Measurements from ENCODE around the gene P2RX7.

The P2RX7 gene

GRCh38 chr12:121190523-121191031 is 57.9 kb downstream of the P2RX7 start:
- ATAC-seq = peak; percentile 84
- TF ChIP-seq PATZ1 (CRISPR knock-in tag; IDR thresholded peaks at IDR 0.05; ENCODE audit: borderline replicate concordance) (no peak), ZFP30 (CRISPR knock-in tag; IDR thresholded peaks at IDR 0.05) (no peak), SNAI2 (CRISPR knock-in tag; IDR thresholded peaks at IDR 0.05) (no peak), CSRNP3 (CRISPR knock-in tag; IDR thresholded peaks at IDR 0.05) (no peak), ZNF70 (CRISPR knock-in tag; IDR thresholded peaks at IDR 0.05) (no peak)

DNA sequence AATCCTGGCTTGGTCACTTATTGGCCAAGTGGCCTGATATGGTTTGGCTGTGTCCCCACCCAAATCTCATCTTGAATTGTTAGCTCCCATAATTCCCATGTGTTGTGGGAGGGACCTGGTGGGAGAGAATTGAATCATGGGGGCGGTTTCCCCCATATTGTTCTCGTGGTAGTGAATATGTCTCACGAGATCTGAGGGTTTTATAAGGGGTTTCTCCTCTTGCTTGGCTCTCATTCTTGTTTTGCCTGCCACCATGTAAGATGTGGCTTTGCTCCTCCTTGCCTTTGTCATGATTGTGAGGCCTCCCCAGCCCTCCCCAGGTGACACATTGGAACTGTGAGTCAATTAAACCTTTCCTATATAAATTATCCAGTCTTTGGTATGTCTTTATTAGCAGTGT is 58.5 kb downstream of the P2RX7 start:
- no peak for ATAC-seq
- TF ChIP-seq TOX (CRISPR knock-in tag; IDR thresholded peaks at IDR 0.05; ENCODE audit: borderline replicate concordance) (no peak), ZFP3 (CRISPR knock-in tag; IDR thresholded peaks at IDR 0.05) (no peak), SNAI2 (CRISPR knock-in tag; IDR thresholded peaks at IDR 0.05) (no peak), RARB (CRISPR knock-in tag; IDR thresholded peaks at IDR 0.05) (no peak), ZC3H10 (CRISPR knock-in tag; IDR thresholded peaks at IDR 0.05) (no peak), ARNTL (CRISPR knock-in tag; IDR thresholded peaks at IDR 0.05; ENCODE audit: borderline replicate concordance, low read depth) (no peak), ESRRG (CRISPR knock-in tag; IDR thresholded peaks at IDR 0.05) (no peak), CREB5 (CRISPR knock-in tag; IDR thresholded peaks at IDR 0.05; ENCODE audit: low read depth) (no peak), POU6F1 (CRISPR knock-in tag; IDR thresholded peaks at IDR 0.05; ENCODE audit: borderline replicate concordance, low read depth) (no peak), ZNF70 (CRISPR knock-in tag; IDR thresholded peaks at IDR 0.05) (no peak), BACH2 (CRISPR knock-in tag; IDR thresholded peaks at IDR 0.05; ENCODE audit: borderline replicate concordance) (no peak), ZNF565 (CRISPR knock-in tag; conservative IDR thresholded peaks at IDR 0.05; ENCODE audit: low read depth) (no peak)

DNA sequence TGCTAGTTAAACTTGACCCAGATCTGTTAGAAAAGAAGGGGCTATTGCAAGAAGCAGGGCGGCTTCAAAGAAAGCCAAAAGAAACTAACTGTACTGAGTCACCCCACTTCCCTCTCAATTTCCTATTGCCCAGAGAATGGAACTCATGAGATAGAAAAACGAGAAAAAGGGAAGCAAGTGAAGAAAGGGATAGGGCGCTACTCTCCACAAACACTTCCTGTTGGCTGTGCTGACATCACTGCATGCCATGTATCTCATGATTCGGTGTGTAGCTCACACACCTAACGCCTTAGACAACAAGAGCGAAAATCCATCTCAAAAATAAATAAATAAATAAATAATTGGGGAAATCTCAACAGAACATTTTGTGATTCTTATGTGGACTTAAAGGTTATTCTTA is 64.2 kb downstream of the P2RX7 start:
- TF ChIP-seq ISL1 (CRISPR knock-in tag; IDR thresholded peaks at IDR 0.05) (no peak), ZFP30 (CRISPR knock-in tag; IDR thresholded peaks at IDR 0.05) (no peak), TSHZ2 (CRISPR knock-in tag; IDR thresholded peaks at IDR 0.05) (no peak), OSR1 (CRISPR knock-in tag; IDR thresholded peaks at IDR 0.05) (no peak), ESRRG (CRISPR knock-in tag; IDR thresholded peaks at IDR 0.05) (no peak), BACH2 (CRISPR knock-in tag; IDR thresholded peaks at IDR 0.05; ENCODE audit: borderline replicate concordance) (no peak), PATZ1 (CRISPR knock-in tag; IDR thresholded peaks at IDR 0.05; ENCODE audit: borderline replicate concordance) (no peak), ZNF8 (CRISPR knock-in tag; IDR thresholded peaks at IDR 0.05) (no peak), PPARA (CRISPR knock-in tag; IDR thresholded peaks at IDR 0.05; ENCODE audit: borderline replicate concordance) (no peak), TOX (CRISPR knock-in tag; IDR thresholded peaks at IDR 0.05; ENCODE audit: borderline replicate concordance) (no peak)
- ATAC-seq = no peak

Measured in SK-N-SH treated with all-trans-retinoic acid at 6 μM for 48 hours (cell line).